SK-N-SH treated with all-trans-retinoic acid at 6 μM for 48 hours (cell line): ENCODE results near the gene CALHM6.
"Not testable (repeated sequence)": the region's sequence is repeated elsewhere in the genome, so short reads cannot be mapped to it uniquely, and the experiment has no call there.

Experiments
- ATAC-seq: fragments of 200-7000 bp; cut with Tn5 transposase; 3 replicates; pipeline ENCODE4 v1.9.1; 2020; ENCODE audit warnings: mild to moderate bottlenecking, moderate library complexity
- ARNTL ChIP-seq: fragments of 450-650 bp; formaldehyde crosslinking; IDR thresholded peaks from 2 replicates; pipeline ENCODE4 v1.5.0; 2020; ENCODE audit warnings: low read depth, mild to moderate bottlenecking, moderate library complexity, borderline replicate concordance
- BACH2 ChIP-seq: fragments of 250-450 bp; sonication (Bioruptor Pico); IDR thresholded peaks from 2 replicates; pipeline ENCODE4 v1.9.0; 2021; ENCODE audit warnings: mild to moderate bottlenecking, borderline replicate concordance
- GLIS3 ChIP-seq: fragments of 250-450 bp; sonication (Bioruptor Pico); IDR thresholded peaks from 2 replicates; pipeline ENCODE4 v1.5.0; 2020; ENCODE audit warnings: mild to moderate bottlenecking, moderate library complexity
- ISL1 ChIP-seq: fragments of 250-450 bp; sonication (Bioruptor Pico); IDR thresholded peaks from 2 replicates; pipeline ENCODE4 v2.1.2; 2022; ENCODE audit warnings: mild to moderate bottlenecking, moderate library complexity
- PPARA ChIP-seq: fragments of 250-450 bp; sonication (Bioruptor Pico); IDR thresholded peaks from 2 replicates; pipeline ENCODE4 v1.5.0; 2020; ENCODE audit warnings: mild to moderate bottlenecking, borderline replicate concordance
- RARB ChIP-seq: fragments of 250-450 bp; sonication (Bioruptor Pico); IDR thresholded peaks from 2 replicates; pipeline ENCODE4 v1.8.0; 2021; ENCODE audit warnings: mild to moderate bottlenecking, moderate library complexity
- SNAI2 ChIP-seq: fragments of 250-450 bp; sonication (Bioruptor Pico); IDR thresholded peaks from 2 replicates; pipeline ENCODE4 v1.5.0; 2020; ENCODE audit warnings: mild to moderate bottlenecking, moderate library complexity
- TCF4 ChIP-seq: fragments of 250-450 bp; sonication (Bioruptor Pico); IDR thresholded peaks from 2 replicates; pipeline ENCODE4 v1.8.0; 2021; ENCODE audit warnings: mild to moderate bottlenecking, moderate library complexity, borderline replicate concordance
- TOX ChIP-seq: fragments of 250-450 bp; sonication (Bioruptor Pico); IDR thresholded peaks from 2 replicates; pipeline ENCODE4 v1.8.0; 2021; ENCODE audit warnings: mild to moderate bottlenecking, moderate library complexity, borderline replicate concordance
- ZFP3 ChIP-seq: fragments of 250-450 bp; sonication (Bioruptor Pico); IDR thresholded peaks from 2 replicates; pipeline ENCODE4 v1.5.0; 2020; ENCODE audit warnings: mild to moderate bottlenecking, moderate library complexity
- ZFP30 ChIP-seq: fragments of 450-650 bp; formaldehyde crosslinking; IDR thresholded peaks from 2 replicates; pipeline ENCODE4 v1.5.0; 2022; ENCODE audit warnings: mild to moderate bottlenecking, moderate library complexity
- ZNF565 ChIP-seq: fragments of 450-650 bp; formaldehyde crosslinking; conservative IDR thresholded peaks from 2 replicates; pipeline ENCODE4 v1.5.0; 2020; ENCODE audit warnings: low read depth, mild to moderate bottlenecking, moderate library complexity
- ZNF70 ChIP-seq: fragments of 450-650 bp; formaldehyde crosslinking; IDR thresholded peaks from 2 replicates; pipeline ENCODE4 v1.5.0; 2020; ENCODE audit warnings: mild to moderate bottlenecking, moderate library complexity
- TF ChIP-seq, protein P1 (sequence below): fragments of 250-450 bp; sonication (Bioruptor Pico); IDR thresholded peaks from 2 replicates; pipeline ENCODE4 v1.5.0; 2020; ENCODE audit warnings: mild to moderate bottlenecking, moderate library complexity
- TF ChIP-seq, protein P2 (sequence below): fragments of 250-450 bp; sonication (Bioruptor Pico); IDR thresholded peaks from 2 replicates; pipeline ENCODE4 v1.8.0; 2020; ENCODE audit warnings: mild to moderate bottlenecking, moderate library complexity, borderline replicate concordance
- TF ChIP-seq, protein P3 (sequence below): fragments of 250-450 bp; sonication (Bioruptor Pico); IDR thresholded peaks from 2 replicates; pipeline ENCODE4 v1.5.1; 2021; ENCODE audit warnings: mild to moderate bottlenecking, moderate library complexity
- TF ChIP-seq, protein P4 (sequence below): fragments of 250-450 bp; sonication (Bioruptor Pico); IDR thresholded peaks from 2 replicates; pipeline ENCODE4 v1.5.1; 2020; ENCODE audit warnings: low read depth, mild to moderate bottlenecking, moderate library complexity

Gene CALHM6

DNA sequence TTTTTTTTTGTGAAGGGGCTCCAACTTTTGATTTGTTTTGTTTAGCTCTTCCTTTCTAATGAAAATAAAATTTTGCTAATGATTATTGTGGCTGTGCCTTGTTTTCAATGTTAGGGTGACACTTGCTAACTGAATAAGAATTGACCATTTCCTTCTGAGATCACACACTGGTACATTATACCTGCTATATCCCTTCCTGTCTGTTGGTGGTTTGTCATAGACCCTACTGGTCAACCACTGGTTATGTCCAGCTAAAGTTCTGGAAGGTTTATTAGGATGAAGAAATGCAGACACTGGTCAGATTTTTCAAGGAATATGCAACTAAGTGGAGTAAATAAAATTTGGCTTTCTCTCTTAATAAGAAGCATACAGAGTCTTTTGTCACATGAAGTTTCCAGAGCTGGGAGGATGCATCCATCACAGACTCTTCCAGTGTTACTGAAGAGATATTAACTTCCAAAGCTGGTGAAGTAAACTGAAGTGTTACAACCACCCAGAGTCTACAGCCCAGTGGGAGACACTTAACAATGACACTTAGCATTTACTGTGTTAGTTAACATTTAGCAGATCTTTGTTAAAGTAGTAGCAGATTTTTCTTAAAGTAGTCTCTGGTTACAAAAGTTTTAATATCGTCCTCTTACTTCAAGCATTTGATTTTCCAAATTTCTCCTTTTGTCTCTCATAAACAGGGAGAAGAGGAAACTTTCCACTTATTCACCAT is 30.6 kb downstream of the CALHM6 start:
- TF ChIP-seq ZNF565 (CRISPR knock-in tag), result no peak
- no peak for TF ChIP-seq SNAI2
- no peak for TF ChIP-seq ISL1 (CRISPR knock-in tag)
- no peak for TF ChIP-seq GLIS3 (CRISPR knock-in tag)
- TF ChIP-seq, protein P1, sequence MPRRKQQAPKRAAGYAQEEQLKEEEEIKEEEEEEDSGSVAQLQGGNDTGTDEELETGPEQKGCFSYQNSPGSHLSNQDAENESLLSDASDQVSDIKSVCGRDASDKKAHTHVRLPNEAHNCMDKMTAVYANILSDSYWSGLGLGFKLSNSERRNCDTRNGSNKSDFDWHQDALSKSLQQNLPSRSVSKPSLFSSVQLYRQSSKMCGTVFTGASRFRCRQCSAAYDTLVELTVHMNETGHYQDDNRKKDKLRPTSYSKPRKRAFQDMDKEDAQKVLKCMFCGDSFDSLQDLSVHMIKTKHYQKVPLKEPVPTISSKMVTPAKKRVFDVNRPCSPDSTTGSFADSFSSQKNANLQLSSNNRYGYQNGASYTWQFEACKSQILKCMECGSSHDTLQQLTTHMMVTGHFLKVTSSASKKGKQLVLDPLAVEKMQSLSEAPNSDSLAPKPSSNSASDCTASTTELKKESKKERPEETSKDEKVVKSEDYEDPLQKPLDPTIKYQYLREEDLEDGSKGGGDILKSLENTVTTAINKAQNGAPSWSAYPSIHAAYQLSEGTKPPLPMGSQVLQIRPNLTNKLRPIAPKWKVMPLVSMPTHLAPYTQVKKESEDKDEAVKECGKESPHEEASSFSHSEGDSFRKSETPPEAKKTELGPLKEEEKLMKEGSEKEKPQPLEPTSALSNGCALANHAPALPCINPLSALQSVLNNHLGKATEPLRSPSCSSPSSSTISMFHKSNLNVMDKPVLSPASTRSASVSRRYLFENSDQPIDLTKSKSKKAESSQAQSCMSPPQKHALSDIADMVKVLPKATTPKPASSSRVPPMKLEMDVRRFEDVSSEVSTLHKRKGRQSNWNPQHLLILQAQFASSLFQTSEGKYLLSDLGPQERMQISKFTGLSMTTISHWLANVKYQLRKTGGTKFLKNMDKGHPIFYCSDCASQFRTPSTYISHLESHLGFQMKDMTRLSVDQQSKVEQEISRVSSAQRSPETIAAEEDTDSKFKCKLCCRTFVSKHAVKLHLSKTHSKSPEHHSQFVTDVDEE (CRISPR knock-in tag), result no peak
- no peak for TF ChIP-seq ZFP3 (CRISPR knock-in tag)
- no peak for ATAC-seq

DNA sequence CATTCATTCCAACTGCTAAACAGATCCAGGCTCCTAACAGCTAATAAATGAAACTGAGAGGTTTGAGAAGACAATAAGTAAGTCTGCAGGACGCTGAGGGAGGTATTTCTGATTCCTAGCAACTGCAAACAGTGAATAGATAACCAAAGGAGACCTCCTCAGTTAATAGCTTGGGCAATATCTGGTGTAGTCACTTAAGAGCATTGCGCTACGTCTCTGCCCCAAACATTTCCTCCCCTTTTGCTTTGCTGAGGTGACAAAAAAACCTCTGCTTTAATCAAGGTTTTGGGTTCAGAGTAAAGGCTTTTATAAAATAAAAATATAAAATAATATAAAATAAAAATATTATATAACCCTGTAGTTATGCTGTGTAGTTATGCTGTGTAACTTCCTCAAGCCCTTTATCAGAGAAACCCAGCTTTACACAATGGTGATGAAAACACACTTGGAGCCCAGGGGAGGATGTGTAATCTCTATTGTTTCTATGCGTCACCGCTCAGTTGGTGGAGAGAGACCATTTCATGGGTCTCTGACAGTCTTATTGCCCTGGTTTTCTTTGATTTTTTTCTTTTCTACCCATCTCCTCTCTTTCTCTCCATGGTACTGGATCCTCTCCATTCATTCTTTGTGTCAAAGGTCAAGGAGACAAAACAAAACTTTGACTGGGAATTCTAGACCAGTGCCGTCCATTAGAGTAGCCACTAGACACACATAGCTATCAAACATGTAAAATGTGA is 31.3 kb downstream of the CALHM6 start:
- ATAC-seq, result no peak
- TF ChIP-seq PPARA (no peak), ZNF70 (CRISPR knock-in tag) (no peak), TCF4 (no peak), TOX (CRISPR knock-in tag) (no peak), ISL1 (CRISPR knock-in tag) (no peak), ZFP30 (CRISPR knock-in tag) (no peak), BACH2 (CRISPR knock-in tag) (no peak), ZFP3 (CRISPR knock-in tag) (no peak), ARNTL (CRISPR knock-in tag) (no peak), RARB (CRISPR knock-in tag) (no peak)
- TF ChIP-seq, protein P1 (CRISPR knock-in tag), result no peak
- TF ChIP-seq, protein P2, sequence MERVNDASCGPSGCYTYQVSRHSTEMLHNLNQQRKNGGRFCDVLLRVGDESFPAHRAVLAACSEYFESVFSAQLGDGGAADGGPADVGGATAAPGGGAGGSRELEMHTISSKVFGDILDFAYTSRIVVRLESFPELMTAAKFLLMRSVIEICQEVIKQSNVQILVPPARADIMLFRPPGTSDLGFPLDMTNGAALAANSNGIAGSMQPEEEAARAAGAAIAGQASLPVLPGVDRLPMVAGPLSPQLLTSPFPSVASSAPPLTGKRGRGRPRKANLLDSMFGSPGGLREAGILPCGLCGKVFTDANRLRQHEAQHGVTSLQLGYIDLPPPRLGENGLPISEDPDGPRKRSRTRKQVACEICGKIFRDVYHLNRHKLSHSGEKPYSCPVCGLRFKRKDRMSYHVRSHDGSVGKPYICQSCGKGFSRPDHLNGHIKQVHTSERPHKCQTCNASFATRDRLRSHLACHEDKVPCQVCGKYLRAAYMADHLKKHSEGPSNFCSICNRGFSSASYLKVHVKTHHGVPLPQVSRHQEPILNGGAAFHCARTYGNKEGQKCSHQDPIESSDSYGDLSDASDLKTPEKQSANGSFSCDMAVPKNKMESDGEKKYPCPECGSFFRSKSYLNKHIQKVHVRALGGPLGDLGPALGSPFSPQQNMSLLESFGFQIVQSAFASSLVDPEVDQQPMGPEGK, result no peak
- TF ChIP-seq, protein P3, sequence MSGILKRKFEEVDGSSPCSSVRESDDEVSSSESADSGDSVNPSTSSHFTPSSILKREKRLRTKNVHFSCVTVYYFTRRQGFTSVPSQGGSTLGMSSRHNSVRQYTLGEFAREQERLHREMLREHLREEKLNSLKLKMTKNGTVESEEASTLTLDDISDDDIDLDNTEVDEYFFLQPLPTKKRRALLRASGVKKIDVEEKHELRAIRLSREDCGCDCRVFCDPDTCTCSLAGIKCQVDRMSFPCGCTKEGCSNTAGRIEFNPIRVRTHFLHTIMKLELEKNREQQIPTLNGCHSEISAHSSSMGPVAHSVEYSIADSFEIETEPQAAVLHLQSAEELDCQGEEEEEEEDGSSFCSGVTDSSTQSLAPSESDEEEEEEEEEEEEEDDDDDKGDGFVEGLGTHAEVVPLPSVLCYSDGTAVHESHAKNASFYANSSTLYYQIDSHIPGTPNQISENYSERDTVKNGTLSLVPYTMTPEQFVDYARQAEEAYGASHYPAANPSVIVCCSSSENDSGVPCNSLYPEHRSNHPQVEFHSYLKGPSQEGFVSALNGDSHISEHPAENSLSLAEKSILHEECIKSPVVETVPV, result no peak
- TF ChIP-seq, protein P4, sequence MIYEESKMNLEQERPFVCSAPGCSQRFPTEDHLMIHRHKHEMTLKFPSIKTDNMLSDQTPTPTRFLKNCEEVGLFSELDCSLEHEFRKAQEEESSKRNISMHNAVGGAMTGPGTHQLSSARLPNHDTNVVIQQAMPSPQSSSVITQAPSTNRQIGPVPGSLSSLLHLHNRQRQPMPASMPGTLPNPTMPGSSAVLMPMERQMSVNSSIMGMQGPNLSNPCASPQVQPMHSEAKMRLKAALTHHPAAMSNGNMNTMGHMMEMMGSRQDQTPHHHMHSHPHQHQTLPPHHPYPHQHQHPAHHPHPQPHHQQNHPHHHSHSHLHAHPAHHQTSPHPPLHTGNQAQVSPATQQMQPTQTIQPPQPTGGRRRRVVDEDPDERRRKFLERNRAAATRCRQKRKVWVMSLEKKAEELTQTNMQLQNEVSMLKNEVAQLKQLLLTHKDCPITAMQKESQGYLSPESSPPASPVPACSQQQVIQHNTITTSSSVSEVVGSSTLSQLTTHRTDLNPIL, result no peak

DNA sequence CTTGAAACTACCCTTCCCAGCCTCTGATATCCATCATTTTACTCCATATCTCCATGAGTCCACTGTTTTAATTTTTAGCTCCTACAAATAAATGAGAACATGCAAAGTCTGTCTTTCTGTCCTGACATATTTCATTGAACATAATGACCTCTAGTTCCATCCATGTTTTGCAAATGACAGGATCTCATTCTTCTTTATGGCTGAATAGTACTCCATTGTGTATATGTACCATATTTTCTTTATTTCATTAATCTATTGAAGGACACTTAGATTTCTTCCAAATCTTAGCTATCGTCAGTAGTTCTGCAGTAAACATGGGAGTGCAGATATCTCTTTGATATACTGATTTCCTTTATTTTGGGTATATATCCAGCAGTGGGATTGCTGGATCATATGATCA is 34.0 kb downstream of the CALHM6 start:
- not testable (repeated sequence) for ATAC-seq
